ENCODE data around the gene RPAIN.
"Not testable (repeated sequence)": the region's sequence is repeated elsewhere in the genome, so short reads cannot be mapped to it uniquely, and the experiment has no call there.

The RPAIN gene

DNA sequence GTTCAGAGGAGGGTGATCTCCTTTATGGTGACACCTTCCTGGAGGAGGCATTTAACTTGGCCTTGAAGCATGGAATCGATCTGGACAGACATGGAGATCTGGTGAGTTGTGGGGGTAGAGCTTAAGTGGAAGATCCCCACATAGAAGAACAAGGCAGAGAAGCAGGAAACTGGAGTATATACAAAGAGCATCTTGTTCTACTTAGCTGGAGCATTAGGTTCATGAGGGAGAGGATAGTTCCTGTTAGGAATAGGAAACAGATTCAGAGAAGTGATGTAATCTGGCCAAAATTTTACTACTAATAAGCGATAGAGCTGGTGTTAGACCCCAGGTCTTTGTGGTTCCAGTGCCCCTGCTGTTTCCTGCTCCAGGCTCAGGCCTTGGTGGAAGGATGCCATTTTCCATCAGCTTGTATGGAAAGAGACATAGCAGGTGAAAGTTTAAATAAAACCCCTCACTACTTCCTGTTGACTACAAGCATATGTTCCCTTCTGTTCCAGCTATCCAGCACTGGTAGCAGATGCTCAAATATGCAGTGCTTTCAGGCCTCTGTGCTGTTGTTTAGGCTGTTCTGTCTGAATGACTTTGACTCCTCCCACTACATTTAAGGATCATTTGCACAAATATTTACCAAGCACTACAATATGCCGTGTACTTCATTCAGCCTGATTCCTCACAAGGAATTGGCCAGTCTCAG, 9.4 kb downstream of the RPAIN start:
- DNase-seq (ENCODE audit: low read depth in 2 of 2) = no peak

DNA sequence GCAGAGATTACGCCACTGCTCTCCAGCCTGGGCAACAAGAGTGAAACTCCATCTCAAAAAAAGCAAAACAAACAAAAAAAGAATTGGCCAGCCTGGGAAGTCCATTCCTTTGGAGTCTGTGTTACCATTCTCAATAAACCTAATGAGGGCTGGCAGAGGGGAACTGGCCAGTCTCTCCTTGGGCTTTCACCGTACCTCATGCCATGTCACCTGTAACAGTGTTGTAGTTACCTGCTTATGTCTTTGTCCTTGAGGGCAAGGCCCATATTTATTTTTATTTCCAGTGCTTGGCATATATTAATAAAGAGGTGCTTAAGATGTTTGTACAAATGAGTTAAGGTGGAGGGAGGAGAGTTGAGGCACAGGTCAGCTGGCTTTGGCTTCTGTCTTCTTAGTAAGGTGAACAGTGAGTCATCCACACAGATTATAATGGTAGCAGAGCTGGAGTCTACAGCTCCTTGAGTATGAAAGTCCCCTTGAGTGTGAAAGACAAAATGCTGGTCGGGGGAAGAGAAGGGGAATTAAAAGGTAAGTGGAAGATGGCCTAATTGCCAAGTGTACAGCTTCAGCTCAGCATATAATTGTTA, 10.5 kb downstream of the RPAIN start:
- no peak for DNase-seq (ENCODE audit: low read depth in 2 of 2)

DNA sequence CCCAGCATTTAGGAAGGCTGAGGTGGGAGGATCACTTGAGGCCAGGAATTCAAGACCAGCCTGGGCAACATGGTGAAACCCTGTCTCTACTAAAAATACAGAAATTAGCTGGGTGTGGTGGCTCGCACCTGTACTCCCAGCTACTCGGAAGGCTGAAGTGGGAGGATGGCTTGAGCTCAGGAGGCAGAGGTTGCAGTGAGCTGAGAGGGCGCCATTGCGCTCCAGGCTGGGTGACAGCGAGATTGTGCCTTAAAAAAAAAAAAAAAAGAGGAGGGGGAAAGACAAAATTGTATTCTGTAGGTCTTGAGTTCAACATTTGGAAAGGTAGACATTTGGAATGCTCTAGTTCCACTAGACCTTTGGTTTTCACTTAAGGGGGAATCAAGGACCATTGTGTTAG, 11.3 kb downstream of the RPAIN start:
- DNase-seq (ENCODE audit: low read depth in 2 of 2) = not testable (repeated sequence)

DNA sequence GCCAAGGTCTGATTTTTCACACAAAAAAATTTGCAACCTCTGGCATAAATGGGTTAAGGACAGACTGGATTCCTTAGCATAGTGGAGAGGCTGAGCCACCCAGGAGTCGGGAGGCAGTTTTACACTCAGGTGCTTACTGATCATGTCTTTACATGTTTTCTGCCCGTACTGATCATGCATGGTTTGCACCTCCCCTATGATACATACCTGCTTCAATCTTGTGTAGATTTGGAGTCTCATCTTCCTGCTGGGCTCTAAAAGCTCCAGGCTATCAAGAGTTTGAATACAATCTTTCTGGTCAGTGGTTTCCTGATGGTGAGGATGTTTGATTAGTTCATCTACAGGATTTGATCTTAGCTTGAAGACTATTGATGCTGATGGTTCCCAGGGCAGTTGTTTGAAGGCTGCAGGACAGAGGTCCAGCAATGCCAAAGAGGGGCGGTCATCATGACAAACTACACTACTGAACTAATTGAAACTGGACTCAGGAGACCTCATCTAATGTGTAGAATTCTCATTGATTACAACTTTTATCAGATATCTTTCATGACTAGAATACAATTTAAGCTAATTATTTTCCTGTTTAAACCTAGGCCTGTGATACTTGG, 12.1 kb downstream of the RPAIN start:
- no peak for DNase-seq (ENCODE audit: low read depth in 2 of 2)

DNA sequence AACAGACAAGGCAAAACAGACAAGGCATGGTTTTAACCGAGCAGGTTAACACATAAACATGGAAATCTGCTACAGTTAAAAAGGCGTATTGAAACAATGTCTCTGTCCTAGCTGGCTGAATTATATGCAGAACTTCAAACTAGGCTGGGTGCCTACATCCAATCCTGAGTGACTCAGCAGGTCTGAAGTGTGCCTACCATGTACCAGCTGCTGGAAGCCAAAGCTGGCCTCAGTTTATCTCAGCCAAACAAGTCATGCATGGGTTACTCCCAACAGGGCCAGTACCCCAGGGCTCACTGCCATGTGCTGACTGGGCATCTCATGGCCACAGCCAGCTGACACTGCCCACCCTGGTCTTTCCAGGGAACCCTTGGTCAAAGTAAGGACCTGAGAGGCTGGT, 15.0 kb downstream of the RPAIN start:
- DNase-seq (ENCODE audit: low read depth in 2 of 2) = no peak

DNA sequence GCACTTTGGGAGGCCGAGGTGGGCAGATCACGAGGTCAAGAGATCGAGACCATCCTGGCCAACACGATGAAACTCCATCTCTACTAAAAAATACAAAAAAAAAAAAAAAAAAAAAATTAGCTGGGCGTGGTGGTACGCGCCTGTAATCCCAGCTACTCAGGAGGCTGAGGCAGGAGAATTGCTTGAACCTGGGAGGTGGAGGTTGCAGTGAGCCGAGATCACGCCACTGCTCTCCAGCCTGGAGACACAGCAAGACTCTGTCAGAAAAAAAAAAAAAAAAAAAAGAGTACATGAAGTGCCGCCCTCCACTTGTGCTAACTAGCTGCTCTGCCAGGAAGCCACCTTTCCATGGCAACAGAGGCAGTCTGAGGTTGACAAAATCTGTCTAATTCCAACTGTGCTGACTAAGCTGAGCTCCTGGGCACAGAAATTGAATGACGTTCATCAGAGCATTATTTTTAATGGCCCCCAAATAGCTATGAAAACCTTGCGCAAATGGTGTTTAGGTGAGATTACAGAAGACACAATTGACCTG, 15.9 kb downstream of the RPAIN start:
- not testable (repeated sequence) for DNase-seq (ENCODE audit: low read depth in 2 of 2)

DNA sequence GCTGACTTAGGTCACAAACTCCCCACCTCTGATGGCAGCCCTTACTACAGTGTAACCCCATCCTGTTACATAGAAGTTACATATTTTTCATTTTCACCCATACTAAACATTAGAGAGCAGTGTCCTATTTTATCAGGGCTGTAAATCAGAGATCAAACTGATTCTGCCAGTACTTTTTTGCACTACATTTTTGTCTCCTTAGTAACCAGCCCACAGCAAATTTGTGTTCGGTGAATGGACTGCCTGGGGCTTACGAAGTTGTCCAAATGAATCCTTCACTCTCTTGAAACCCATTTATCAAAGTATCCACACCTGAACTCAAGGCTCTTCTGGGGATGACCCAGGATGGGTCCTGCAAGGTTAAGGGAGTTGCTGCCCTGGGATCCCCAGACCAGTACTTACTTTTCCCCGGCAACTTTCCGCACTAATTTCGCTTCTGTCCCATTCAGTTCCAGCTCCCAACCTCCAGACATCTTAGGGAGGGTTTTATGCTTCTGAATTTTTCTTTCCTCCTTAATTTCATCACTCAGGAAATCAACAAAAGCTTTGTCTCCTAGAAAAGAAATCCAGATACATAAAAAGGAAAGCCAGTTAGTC, 17.8 kb downstream of the RPAIN start:
- no peak for DNase-seq (ENCODE audit: low read depth in 2 of 2)

DNA sequence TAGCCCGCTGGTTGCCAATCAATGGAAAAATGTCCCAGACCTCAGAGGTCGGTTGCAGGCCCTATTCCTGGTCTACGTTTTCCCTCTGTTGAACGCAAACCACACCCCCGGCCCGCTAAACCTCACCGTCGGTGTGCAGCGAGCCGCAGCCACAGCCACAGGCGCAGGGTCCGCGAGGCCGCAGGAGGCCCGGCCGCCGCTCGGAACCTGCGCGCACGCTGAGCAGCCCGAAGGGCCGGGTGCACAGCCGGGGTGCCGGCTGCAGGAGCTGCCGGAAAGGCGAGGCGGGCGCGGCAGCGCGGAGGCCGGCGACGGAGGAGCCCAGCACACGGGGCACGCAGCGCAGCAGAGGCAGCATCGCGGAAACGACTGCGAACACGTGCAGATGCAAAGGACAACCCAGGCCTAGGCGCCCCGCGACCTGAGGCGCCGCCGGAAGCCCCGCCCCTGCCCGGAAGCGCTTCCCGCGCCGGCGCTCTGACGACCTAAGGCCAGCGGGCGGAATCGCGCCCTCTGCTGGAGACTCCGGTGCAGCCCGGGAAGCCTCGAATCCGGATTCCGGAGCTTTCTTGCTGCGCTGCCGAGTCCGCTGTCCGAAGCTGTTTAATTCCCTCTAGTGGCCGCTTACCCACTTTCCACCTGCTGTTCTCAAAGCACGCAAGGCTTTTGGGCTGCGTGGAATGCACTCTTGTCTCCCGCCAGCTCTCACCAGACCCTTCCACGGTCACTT, 18.9 kb downstream of the RPAIN start, which contains the start of gene C1QBP:
TSS of gene C1QBP (minus strand) at position 440 of the 730 bp plus-strand sequence. CDS start at position 358, 82 bp downstream.
- peak; percentile 87 to 91 for DNase-seq (ENCODE audit: low read depth in 2 of 2)

DNA sequence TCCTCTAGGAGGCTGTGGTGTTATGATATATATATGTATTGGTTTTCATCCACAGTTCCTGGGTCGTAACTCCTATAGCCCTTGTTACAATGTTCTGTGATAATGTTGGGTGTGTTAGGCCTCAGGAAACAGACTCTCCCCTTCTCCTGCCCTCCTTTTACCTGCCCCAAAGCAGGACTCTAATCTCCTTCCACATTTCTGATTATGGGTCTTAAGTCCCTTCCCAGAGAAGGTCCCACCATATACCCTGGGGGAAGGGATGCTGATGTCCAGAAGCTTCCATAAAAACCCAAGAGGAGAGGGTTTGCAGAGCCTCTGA, 19.4 kb downstream of the RPAIN start:
- DNase-seq (ENCODE audit: low read depth in 2 of 2) = no peak

DNA sequence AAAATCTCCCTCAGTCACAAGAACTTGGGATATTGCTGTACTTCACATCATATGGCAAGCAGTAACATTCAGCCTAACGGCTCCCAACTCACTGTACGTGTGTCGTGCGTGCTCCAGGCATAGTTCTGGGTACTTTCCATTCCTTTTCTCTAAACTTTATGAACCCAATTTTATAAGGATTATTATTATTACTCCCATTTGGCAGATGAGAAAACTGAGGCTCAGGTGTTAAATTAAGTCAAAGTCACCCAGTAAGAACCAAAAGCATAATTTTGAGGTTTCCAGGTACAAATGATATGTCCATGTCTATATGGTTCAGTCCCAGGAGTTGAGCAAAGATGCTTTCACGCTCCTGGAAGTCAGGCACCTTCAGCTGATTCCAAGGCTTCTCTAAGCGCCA, 23.7 kb downstream of the RPAIN start:
- no peak for DNase-seq (ENCODE audit: low read depth in 2 of 2)

DNA sequence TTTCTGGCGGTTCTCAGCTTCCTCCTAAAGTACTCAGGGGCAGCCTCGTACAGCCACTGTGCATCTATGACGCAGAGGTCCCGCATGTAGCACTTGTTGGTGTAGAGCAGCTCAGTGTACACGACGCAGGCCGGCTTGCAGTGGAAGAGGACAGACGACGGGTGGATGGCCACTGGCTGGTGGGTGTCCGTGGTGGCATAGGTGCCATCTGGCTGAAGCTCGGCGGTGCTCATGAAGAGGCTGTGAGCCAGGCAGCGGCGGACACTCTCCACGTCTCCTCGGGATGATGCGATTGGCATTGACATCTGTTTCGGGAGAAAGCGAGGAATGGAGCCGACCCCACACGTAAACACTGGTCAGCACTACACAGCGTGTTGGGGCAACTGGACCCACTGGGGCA, 24.2 kb downstream of the RPAIN start:
- no peak for DNase-seq (ENCODE audit: low read depth in 2 of 2)

DNA sequence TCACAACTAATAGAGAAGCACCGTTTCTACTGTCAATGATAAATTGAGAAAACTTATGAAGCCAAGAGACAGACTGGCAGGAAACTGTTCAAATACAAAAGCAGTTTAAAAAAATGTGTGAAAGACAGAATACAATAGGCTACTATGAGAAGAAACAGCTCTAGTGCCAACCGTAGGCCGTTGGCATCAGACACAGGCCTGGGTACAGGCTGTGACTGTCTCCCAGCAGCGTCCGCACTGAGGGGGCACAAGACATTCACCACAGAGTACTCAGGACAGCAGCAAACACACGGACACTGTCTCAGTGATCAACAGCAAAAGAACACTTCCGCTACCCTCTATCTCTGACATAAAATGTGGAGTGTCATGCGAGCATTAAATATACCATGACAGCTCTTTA, 26.8 kb downstream of the RPAIN start:
- no peak for DNase-seq (ENCODE audit: low read depth in 2 of 2)

DNA sequence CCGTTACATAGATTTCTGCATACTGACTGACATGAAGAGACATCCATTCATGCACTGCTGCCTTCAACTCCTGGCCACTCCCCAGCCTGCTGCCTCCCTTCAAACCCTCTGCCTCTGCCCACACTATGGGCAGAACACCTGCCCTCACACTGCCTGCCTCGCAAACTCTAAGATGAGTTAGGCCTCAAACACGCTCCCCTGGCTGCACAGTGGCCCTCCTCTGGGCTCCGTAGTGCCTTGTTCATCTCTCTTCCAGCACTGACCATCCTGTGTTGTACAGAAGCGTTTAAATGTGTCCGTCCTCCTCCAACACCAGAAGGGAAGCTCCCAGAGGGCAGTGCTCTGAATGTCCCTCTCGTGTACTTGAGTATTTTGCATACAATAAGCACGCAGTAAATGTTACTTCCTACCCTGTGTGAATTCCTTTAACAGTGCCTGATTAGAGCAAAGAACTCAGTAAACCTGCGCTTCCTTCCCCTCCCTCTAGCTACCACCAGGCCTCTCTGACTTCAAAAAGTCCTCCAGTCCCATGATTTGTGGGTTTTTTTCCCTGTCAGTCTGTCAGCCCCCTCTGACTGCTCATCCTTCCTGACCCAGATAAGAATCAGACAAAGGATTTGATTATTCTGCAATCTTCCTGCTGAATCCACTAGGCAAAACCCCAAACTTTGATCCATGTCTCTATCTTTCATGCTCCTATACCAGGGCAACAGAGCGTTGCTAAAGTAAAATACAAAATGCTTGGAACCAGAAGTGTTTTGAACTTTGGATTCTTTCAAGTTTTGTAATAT, 44.9 kb downstream of the RPAIN start:
- no peak for DNase-seq (ENCODE audit: low read depth in 2 of 2)

DNA sequence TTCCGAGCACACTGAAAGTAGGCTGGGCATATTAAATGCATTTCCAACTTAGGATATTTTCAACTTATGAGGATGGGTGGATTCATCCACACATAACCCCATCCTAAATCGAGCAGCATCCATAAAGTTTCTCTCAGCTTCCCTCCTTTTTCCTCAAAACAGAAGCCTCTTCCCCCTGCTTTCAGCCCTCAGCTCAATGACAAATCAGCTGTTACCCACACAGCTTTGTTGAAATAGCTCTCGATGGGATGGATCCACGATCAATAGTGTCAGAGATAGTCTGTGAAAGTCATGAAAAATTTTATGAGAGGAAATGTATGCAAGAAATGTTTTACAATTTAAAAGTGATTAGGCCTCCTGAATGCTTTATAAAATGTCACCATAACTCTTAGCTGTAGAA, 46.3 kb downstream of the RPAIN start:
- no peak for DNase-seq (ENCODE audit: low read depth in 2 of 2)

DNA sequence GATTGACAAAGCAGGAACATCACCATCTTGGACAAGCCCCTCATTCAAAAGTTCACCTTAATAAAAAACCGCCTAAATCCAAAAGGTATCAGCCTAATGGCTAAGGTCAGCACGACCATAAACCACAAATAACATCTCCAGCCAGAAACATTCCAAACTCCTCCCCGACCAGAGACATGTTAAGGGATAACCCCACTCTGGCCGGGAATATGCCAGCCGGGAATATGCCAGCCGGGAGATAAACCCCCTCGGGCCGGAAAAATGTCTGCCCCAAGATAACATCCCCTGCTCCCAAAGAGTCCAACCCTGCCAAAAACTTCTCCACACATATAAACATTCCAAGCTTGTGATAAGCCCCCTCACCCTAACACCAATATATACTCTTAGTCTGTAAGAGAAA, 47.4 kb downstream of the RPAIN start:
- DNase-seq (ENCODE audit: low read depth in 2 of 2) = no peak

DNA sequence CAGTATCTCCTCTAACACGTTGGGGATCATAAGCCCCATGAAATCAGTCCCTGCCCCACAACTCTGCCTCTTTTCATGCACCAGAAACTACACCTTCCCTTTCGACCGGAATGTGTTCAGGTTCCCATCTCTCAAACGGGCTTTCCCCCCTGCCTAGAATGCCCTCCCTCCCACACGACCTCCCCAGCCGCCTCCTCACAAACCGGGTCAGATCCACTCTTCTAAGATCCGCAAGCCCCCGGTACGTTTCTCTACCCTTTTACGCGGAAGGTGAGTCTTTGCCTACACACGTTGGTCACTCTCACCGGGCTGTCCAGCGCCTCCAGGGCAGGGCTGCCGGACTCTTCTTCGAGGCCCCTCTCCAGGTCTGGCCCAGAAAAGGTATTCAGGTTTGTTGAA, 48.1 kb downstream of the RPAIN start:
- DNase-seq (ENCODE audit: low read depth in 2 of 2) = no peak

DNA sequence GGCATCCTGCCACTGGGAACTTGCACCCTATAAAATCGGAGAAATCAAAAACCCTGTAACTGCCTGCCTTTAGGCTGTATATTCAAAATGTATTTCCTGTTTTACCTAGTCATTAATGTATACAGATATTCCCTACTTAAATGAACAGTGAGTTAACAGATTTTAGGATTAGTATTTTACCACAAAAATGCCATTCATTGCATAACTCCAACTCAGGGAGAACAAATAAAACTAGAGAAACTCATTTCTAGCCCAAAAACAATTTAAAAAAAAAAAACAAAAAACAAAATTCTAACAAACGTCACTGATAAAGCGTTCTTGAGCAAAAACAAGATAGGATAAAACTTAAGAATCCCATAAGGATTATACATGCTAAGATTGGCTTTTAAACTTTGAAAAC, 52.5 kb downstream of the RPAIN start:
- DNase-seq (ENCODE audit: low read depth in 2 of 2) = no peak

DNA sequence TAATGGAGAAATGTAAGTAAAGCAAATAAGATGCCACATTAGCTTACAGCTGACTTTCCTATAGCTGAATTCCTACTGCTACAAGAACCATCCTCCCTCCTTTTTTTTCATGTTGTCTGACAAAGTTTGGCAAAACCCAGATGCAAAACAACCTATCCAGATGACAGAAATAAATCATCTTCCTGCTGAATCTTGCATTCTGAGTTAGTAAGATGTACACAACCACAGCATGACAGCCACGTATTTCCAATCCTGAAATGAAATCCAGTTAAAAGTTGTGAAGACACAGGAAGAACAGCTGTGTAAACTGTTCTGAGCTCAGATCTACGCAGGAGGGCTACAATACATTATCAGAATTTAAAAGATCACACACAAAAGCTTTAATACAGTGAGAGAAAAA, 53.9 kb downstream of the RPAIN start:
- DNase-seq (ENCODE audit: low read depth in 2 of 2) = no peak

DNA sequence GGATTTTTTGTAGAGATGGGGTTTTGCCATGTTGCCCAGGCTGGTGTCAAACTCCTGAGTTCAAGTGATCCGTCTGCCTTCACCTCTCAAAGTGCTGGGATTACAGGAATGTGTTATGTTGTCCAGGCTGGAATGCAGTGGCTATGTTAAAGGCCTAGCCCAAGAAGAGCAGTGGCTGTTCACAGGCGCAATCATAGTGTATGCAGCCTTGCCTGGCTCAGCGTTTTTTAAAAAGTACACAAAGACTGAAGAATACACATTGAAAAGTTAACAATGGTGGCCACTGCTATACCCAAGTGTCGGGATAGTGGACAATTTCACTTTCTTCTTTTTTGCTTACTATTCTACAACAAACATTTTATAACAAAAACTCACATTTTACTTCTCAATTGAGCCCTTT, 59.0 kb downstream of the RPAIN start:
- DNase-seq (ENCODE audit: low read depth in 2 of 2) = no peak

DNA sequence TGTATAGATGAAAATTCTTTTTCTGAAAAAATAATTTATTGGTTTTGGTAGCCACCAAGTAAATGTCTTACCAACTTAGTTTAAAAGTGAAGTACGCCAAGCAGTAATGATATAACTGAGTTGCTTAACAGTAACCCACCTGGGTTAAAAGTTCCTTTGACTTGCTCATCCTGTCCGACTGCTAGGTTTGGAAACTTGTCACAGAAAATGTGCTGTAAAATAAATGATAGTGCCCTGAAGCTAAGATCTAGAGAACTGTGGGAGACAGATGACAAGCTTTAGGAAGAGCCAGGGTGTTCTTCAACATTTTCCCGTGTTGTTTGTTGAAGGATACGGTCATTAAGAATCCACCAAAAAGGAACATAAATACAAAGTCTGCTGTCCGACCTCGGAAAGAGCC, 61.0 kb downstream of the RPAIN start:
- DNase-seq (ENCODE audit: low read depth in 2 of 2) = no peak

DNA sequence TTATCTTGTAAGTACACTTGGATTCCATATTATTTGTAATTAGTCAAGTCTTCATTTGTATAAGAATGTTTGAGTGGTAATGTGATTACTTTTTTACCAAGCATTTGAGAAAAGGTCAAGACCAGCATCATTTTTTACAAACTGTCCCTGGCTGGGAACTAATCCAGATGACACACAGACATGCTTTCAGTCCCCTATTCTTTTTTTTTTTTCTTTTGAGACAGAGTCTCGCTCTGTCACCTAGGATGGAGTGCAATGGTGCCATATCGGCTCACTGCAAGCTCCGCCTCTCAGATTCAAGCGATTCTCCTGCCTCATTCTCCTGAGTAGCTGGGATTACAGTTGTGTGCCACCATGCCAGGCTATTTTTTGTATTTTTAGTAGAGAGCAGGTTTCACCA, 61.5 kb downstream of the RPAIN start:
- DNase-seq (ENCODE audit: low read depth in 2 of 2) = no peak
